ENCODE measurements around the gene RELN. TPM values are rescaled to one million over a fixed set of nuclear protein-coding genes. Genes with fewer than 3 reads are reported as not detected.
"Not testable (repeated sequence)": the region's sequence is repeated elsewhere in the genome, so short reads cannot be mapped to it uniquely, and the experiment has no call there.

Gene RELN
- total and polyA plus RNA-seq, 2 of the 13 experiments (the other 11 are each of a cell fraction or from before 2014, with no cell fraction given) = 315 to 332 TPM

DNA sequence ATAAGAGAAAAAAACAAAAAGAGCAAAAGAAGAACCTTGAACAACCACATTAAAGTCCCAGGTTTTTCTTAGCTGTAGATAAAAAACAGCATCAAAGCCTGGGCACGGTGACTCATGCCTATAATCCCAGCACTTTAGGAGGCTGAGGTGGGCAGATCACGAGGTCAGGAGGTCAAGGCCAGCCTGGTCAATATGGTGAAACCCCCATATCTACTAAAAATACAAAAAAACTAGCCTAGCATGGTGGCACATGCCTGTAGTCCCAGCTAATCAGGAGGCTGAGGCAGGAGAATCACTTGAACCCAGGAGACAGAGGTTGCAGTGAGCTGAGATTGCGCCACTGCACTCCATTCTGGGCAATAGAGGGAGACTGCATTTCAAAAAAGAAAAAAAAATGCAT lies 47.4 kb upstream of the RELN start (continued):
- TF ChIP-seq, protein P1, sequence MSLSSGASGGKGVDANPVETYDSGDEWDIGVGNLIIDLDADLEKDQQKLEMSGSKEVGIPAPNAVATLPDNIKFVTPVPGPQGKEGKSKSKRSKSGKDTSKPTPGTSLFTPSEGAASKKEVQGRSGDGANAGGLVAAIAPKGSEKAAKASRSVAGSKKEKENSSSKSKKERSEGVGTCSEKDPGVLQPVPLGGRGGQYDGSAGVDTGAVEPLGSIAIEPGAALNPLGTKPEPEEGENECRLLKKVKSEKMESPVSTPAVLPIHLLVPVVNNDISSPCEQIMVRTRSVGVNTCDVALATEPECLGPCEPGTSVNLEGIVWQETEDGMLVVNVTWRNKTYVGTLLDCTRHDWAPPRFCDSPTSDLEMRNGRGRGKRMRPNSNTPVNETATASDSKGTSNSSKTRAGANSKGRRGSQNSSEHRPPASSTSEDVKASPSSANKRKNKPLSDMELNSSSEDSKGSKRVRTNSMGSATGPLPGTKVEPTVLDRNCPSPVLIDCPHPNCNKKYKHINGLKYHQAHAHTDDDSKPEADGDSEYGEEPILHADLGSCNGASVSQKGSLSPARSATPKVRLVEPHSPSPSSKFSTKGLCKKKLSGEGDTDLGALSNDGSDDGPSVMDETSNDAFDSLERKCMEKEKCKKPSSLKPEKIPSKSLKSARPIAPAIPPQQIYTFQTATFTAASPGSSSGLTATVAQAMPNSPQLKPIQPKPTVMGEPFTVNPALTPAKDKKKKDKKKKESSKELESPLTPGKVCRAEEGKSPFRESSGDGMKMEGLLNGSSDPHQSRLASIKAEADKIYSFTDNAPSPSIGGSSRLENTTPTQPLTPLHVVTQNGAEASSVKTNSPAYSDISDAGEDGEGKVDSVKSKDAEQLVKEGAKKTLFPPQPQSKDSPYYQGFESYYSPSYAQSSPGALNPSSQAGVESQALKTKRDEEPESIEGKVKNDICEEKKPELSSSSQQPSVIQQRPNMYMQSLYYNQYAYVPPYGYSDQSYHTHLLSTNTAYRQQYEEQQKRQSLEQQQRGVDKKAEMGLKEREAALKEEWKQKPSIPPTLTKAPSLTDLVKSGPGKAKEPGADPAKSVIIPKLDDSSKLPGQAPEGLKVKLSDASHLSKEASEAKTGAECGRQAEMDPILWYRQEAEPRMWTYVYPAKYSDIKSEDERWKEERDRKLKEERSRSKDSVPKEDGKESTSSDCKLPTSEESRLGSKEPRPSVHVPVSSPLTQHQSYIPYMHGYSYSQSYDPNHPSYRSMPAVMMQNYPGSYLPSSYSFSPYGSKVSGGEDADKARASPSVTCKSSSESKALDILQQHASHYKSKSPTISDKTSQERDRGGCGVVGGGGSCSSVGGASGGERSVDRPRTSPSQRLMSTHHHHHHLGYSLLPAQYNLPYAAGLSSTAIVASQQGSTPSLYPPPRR (CRISPR knock-in tag; IDR thresholded peaks at IDR 0.05; ENCODE audit: borderline replicate concordance) = peak; percentile 62; the same call in 1 of the 2 replicates
- TF ChIP-seq, protein P2, sequence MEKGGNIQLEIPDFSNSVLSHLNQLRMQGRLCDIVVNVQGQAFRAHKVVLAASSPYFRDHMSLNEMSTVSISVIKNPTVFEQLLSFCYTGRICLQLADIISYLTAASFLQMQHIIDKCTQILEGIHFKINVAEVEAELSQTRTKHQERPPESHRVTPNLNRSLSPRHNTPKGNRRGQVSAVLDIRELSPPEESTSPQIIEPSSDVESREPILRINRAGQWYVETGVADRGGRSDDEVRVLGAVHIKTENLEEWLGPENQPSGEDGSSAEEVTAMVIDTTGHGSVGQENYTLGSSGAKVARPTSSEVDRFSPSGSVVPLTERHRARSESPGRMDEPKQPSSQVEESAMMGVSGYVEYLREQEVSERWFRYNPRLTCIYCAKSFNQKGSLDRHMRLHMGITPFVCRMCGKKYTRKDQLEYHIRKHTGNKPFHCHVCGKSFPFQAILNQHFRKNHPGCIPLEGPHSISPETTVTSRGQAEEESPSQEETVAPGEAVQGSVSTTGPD (CRISPR knock-in tag; IDR thresholded peaks at IDR 0.05) = 0 out of 2 replicates have a peak, but pooled peaks have one; percentile 58
- TF ChIP-seq KLF16 (CRISPR knock-in tag; IDR thresholded peaks at IDR 0.05) = 0 out of 4 replicates have a peak, but pooled peaks of 1 of the 2 experiments have one; percentile 45
- peak; percentile 78; the same call in 1 of the 2 replicates for TF ChIP-seq NR2C2 (CRISPR knock-in tag; IDR thresholded peaks at IDR 0.05; ENCODE audit: borderline replicate concordance)
- TF ChIP-seq ZBTB7B (CRISPR knock-in tag; IDR thresholded peaks at IDR 0.05) = peak; percentile 87
- peak; percentile 34; the same call in 1 of the 2 replicates for TF ChIP-seq HNF4G (IDR thresholded peaks at IDR 0.05; ENCODE audit: borderline replicate concordance, low read depth, low read length)
- not testable (repeated sequence) for TF ChIP-seq HNF4G (CRISPR knock-in tag; IDR thresholded peaks at IDR 0.05; ENCODE audit: borderline replicate concordance, low read depth); CREM (CRISPR knock-in tag; IDR thresholded peaks at IDR 0.05)
- TF ChIP-seq ZNF335 (CRISPR knock-in tag; IDR thresholded peaks at IDR 0.05) = 0 out of 2 replicates have a peak, but pooled peaks have one; percentile 46
- TF ChIP-seq CREM (IDR thresholded peaks at IDR 0.05) = peak; percentile 91
- peak; percentile 77 for TF ChIP-seq POGZ (CRISPR knock-in tag; IDR thresholded peaks at IDR 0.05)
- peak; percentile 83 for TF ChIP-seq NFIC (IDR thresholded peaks at IDR 0.05; ENCODE audit: low read length)
- TF ChIP-seq GATA4 (IDR thresholded peaks at IDR 0.05; ENCODE audit: borderline replicate concordance, low read depth) = peak; percentile 94
- TF ChIP-seq CEBPG (CRISPR knock-in tag; IDR thresholded peaks at IDR 0.05) = peak; percentile 72
- TF ChIP-seq TP53 (CRISPR knock-in tag; conservative IDR thresholded peaks at IDR 0.05) = 0 out of 2 replicates have a peak, but pooled peaks have one; percentile 55
- TF ChIP-seq, protein P3, sequence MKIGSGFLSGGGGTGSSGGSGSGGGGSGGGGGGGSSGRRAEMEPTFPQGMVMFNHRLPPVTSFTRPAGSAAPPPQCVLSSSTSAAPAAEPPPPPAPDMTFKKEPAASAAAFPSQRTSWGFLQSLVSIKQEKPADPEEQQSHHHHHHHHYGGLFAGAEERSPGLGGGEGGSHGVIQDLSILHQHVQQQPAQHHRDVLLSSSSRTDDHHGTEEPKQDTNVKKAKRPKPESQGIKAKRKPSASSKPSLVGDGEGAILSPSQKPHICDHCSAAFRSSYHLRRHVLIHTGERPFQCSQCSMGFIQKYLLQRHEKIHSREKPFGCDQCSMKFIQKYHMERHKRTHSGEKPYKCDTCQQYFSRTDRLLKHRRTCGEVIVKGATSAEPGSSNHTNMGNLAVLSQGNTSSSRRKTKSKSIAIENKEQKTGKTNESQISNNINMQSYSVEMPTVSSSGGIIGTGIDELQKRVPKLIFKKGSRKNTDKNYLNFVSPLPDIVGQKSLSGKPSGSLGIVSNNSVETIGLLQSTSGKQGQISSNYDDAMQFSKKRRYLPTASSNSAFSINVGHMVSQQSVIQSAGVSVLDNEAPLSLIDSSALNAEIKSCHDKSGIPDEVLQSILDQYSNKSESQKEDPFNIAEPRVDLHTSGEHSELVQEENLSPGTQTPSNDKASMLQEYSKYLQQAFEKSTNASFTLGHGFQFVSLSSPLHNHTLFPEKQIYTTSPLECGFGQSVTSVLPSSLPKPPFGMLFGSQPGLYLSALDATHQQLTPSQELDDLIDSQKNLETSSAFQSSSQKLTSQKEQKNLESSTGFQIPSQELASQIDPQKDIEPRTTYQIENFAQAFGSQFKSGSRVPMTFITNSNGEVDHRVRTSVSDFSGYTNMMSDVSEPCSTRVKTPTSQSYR (CRISPR knock-in tag; IDR thresholded peaks at IDR 0.05; ENCODE audit: borderline replicate concordance) = peak; percentile 72; the same call in 1 of the 2 replicates
- TF ChIP-seq NFKBIZ (CRISPR knock-in tag; IDR thresholded peaks at IDR 0.05) = 0 out of 2 replicates have a peak, but pooled peaks have one; percentile 27
- peak; percentile 71 for TF ChIP-seq ONECUT2 (CRISPR knock-in tag; IDR thresholded peaks at IDR 0.05)
- TF ChIP-seq, protein P4, sequence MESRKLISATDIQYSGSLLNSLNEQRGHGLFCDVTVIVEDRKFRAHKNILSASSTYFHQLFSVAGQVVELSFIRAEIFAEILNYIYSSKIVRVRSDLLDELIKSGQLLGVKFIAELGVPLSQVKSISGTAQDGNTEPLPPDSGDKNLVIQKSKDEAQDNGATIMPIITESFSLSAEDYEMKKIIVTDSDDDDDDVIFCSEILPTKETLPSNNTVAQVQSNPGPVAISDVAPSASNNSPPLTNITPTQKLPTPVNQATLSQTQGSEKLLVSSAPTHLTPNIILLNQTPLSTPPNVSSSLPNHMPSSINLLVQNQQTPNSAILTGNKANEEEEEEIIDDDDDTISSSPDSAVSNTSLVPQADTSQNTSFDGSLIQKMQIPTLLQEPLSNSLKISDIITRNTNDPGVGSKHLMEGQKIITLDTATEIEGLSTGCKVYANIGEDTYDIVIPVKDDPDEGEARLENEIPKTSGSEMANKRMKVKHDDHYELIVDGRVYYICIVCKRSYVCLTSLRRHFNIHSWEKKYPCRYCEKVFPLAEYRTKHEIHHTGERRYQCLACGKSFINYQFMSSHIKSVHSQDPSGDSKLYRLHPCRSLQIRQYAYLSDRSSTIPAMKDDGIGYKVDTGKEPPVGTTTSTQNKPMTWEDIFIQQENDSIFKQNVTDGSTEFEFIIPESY (CRISPR knock-in tag; IDR thresholded peaks at IDR 0.05) = 0 out of 2 replicates have a peak, but pooled peaks have one; percentile 37
